HG03342 (cell line): ENCODE data around the gene LRG1.
"Not testable (repeated sequence)": the region's sequence is repeated elsewhere in the genome, so short reads cannot be mapped to it uniquely, and the experiment has no call there.

Source experiments
- ATAC-seq: cut with Tn5 transposase; IDR thresholded peaks from one replicate; pipeline ENCODE4 v1.9.1; 2021; ENCODE audit warnings: mild to moderate bottlenecking, moderate library complexity; ENCODE audit not compliant: unreplicated experiment

Gene LRG1

GRCh38 chr19:4553092-4553695 is 13.4 kb upstream of the LRG1 start:
- no peak for ATAC-seq

DNA sequence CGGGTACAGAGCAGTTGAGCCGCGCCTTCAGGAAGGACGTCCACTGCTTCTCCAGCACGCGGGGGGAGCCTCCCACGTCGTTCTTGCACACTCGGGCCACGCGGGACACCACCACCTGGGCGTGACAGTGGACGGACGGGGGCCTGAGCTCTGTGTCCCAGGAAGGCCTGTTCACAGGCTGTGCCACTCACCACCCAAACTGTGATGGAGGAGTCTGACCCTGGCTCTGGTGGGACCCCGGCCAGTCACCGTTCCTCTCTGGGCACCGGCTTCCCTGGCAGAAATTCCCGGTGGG is 12.6 kb upstream of the LRG1 start:
- ATAC-seq = no peak

- ATAC-seq = no peak
Observed at GRCh38 chr19:4550479-4551050, 10.7 kb upstream of the LRG1 start.

DNA sequence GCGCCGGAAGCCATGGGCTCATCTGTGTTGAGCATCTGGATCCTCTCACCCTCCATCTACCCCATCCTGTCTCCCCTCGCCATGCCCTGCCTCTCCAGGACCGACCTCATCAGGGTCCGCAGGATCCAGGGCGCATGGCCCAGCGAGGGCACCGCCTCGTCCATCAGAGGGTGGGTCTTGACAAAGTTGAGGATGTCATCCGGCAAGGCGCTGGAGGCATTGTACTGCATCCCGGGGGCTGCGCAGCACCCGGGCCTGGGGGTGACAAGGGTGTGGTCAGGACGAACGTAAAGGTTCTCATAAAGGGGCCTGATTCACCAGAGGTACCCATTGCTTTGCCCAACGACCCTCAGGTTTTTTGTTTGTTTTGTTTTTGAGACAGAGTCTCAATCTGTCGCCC is 10.2 kb upstream of the LRG1 start:
- no peak for ATAC-seq

- no peak for ATAC-seq
Observed at GRCh38 chr19:4548238-4548584, 8.4 kb upstream of the LRG1 start.

DNA sequence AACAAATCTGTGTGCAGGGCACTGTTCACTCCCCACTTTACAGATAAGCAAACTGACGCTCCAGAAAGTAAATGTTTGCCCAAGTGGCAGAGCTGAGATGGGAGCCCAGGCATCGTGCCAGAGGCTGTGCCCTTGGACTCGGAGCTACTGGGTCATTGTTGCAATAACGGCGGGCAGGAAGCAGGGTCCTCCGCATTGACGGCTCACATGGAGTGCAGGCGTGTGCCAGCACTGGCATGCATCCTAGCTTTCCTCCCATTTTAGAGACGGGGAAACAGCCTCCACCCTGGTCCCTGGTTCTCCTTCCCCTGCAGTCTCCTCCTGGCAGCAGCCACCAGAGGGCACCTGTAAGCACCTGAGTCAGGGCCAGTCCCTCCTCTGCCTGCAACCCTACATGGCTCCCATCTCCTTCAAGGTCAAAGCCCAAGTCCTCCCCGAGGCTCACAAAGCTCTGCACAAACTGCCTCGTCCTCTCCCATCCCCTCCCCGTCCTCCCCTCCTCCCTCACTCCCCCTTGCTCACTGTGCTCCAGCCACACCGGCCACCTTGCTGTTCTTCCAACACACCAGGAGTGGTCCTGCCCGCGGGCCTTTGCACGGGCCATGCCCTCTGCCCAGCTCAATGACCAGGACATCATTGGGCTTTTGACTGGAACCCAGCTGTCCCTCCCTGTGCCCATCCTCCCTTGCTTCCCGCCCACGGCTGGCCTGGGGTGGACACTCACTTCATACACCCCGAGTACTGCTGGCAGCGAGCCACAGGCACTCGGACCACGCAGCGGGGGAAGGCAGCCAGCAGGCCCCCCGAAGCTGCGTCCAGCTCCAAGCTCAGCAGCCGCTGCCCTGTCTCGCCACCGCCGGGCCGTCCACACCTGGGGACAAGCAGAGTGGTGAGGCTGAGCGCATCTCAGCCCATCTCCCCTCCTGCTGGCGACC is 7.7 kb upstream of the LRG1 start:
- ATAC-seq = no peak

GRCh38 chr19:4543842-4544647 is 4.2 kb upstream of the LRG1 start:
- ATAC-seq = no peak

GRCh38 chr19:4542896-4543841 is 3.3 kb upstream of the LRG1 start:
- no peak for ATAC-seq

GRCh38 chr19:4541806-4542145 is 1.9 kb upstream of the LRG1 start:
- ATAC-seq = not testable (repeated sequence)

GRCh38 chr19:4541114-4541805 is 1.4 kb upstream of the LRG1 start:
- ATAC-seq = no peak

DNA sequence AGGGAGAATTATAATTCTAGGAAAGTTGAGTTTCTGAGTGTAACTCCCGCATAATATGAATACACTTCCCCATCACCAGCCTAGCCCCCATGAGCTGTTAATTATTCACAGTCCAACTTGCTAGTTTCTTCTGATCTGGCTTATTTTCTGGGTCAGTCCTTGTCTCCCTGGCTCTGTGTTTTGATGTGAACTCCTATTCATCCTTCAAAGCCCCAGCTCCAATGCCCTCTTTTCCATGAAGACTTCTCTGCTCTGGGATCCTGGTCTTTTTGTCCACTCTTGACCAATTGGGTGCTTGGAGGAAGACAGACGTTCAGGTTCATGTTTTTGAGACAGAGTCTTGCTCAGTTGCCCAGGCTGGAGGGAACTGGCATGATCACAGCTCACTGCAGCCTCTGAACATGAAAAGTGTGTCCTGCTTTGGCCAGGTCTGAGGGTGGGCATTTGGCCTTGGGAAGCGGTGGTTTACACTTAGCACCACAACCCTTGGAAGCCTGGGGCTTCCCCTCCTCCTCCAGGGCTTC is 605 bp downstream of the LRG1 start:
- no peak for ATAC-seq

DNA sequence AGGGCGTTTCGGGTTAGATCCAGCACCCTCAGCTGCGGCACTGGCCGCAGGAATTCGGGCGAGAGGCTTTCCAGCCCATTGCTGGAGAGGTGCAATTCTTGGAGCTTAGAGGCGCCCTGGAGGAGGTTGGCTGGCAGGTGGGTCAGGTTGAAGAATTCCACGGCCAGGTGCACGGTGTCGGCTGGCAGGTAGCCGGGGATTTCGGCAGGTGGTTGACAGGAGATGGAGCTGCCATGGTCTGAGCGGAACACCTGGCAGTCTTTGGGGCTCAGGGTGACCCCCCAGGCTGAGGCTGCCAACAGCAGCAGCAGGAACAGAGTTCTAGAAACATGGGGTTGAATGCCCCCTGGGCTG is 1.3 kb downstream of the LRG1 start:
- ATAC-seq = no peak

DNA sequence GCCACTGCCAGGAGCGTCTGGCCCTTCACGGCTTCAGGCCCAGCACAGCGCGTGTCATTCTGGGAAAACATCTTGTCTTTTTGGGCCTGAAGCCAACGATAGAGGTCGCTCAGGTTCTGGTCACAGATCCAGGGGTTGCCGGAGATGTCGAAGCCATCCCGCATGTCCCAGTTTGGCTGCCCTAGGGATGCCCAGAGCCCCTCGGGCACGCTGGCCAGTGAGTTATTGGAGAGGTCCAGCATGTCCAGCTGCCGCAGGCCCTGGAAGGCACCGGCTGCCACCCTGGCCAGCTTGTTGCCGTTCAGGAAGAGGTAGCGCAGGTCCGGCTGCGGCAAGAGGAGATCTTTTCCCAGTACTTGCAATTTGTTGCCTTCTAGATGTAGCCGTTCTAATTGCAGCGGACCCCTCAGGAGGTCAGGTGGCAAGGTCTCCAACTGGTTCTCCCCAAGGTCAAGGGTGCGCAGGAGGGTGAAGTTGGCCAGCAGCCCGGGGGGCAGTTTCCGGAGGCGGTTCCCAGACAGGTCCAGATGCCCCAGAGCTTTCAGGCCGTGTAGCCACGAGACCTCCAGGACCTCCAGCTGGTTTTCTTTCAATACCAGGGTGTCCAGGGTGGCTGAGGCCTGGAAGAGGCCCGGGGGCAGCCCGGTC is 1.8 kb downstream of the LRG1 start:
- no peak for ATAC-seq

GRCh38 chr19:4536798-4537197 is 3.0 kb downstream of the LRG1 start:
- no peak for ATAC-seq

GRCh38 chr19:4534836-4535658 is 4.8 kb downstream of the LRG1 start, which contains the start of gene PLIN5:
Gene PLIN5, minus strand, starts transcription at chr19:4535224. Its CDS starts 1,150 bp downstream, at chr19:4534074.
- no peak for ATAC-seq

GRCh38 chr19:4533835-4534424 is 5.9 kb downstream of the LRG1 start:
- ATAC-seq = no peak

DNA sequence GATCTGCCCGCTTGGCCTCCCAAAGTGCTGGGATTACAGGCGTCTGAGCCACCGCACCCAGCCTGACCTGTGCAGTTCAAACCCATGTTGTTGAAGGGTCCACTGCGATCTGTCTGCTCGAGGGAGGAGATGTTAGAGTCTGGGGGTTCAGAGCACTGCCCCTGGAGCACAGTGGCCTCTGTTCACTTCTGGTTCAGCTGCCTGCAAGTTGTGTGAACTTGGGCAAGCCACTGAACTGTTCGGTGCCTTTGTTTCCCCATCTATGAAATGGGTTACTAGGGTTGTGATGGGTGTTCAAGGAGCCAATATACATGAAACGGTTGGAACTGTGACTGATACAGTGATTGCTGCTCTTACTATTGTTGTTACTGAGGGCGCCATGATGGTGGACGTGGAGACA is 6.5 kb downstream of the LRG1 start:
- no peak for ATAC-seq

- no peak for ATAC-seq
Observed at GRCh38 chr19:4531562-4532165, 8.2 kb downstream of the LRG1 start.
